Measurements from ENCODE around the gene TSPAN32.
"Not testable (repeated sequence)": the region's sequence is repeated elsewhere in the genome, so short reads cannot be mapped to it uniquely, and the experiment has no call there.

Gene TSPAN32

DNA sequence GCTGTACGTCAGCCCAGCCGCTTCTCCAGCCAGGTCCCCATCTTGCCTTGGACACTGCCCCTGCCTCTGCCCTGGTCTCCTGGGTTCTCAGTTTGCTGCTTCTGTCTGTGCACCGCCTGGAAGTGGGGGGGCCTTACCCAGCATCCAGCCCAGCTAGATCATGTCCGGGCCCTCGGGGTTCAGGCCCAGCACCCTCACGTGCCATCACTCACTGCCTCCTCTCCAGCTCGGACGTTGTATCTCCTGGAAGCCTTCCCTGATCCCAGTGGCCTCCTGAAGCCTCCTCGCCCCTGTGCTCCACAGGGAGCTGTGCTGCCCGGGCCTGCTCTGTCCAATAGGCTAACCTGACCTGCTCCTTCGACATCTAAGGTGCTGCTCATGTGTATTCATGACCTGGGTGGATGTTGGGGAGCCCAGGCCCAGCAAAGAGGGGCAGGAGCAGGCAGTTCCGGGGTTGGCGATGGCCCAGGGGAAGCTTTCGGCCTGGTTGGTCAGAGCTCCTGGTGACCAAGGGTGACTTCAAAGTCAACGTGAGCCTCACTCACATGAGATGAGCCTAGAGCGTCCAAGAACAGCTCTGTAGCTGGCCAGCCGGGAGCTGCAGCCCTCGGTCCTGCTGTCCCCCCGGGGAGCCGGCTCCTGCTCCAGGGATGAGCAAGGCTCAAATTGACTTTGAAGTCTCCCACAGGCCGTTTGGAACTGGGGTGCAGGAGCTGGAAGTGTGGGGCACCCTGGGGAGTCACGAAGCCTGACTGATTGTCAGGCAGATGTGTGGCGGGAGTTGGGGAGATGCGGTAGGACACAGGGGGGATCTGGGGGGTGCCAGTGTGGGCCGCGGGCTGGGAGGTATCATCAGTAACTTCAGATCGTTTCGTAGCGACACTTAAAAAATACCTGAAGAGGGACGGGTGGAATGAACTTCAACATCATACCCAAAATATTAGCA is 26.2 kb upstream of the TSPAN32 start:
- Histone ChIP-seq H3K4me1 (ENCODE audit: control insufficient read depth in 1 of 2, insufficient read depth in 2 of 2, low read length in 2 of 2) (peaks cover 0 to 7% of the 10 kb centered on the region in 2 donors), H3K27me3 (ENCODE audit: low read depth, low read length) (no peaks in the 10 kb centered on the region), H3K9me3 (ENCODE audit: control insufficient read depth in 1 of 2, low read length in 2 of 2) (peaks cover 0 to 8% of the 10 kb centered on the region in 2 donors), H3K27ac (ENCODE audit: low read length) (no peak overlapping the region), H3K36me3 (ENCODE audit: control insufficient read depth in 1 of 2, insufficient read depth in 2 of 2, low read length in 2 of 2) (no peaks in the 10 kb centered on the region), H3K4me3 (ENCODE audit: low read depth in 1 of 2, low read length in 2 of 2) (no peak overlapping the region)

- Histone ChIP-seq H3K27ac (ENCODE audit: low read length) (no peak overlapping the region), H3K27me3 (ENCODE audit: low read depth, low read length) (no peaks in the 10 kb centered on the region), H3K4me1 (ENCODE audit: control insufficient read depth in 1 of 2, insufficient read depth in 2 of 2, low read length in 2 of 2) (no peaks in the 10 kb centered on the region), H3K36me3 (ENCODE audit: control insufficient read depth in 1 of 2, insufficient read depth in 2 of 2, low read length in 2 of 2) (no peaks in the 10 kb centered on the region), H3K4me3 (ENCODE audit: low read depth in 1 of 2, low read length in 2 of 2) (no peak overlapping the region), H3K9me3 (ENCODE audit: control insufficient read depth in 1 of 2, low read length in 2 of 2) (peaks cover 0 to 9% of the 10 kb centered on the region in 2 donors)
Observed at GRCh38 chr11:2276280-2277007, 25.4 kb upstream of the TSPAN32 start.

DNA sequence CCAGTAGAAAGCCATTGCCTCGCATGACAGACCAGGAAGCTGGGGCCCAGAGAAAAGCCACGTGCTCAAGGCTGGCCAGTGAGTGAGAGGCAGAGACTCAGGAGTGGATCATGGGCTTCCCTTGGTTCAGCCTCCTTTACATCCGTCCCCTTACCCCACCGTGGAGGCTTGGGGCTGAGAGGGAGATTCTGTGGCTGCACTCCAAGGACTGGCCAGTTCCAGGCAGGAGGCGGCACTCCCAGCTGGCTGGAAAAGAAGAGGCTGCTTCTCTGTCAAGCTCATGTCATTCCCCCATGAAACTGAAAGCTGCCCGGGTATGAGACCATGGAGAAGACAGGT is 24.8 kb upstream of the TSPAN32 start:
- Histone ChIP-seq H3K9me3 (ENCODE audit: control insufficient read depth in 1 of 2, low read length in 2 of 2) (peaks cover 0 to 12% of the 10 kb centered on the region in 2 donors), H3K4me3 (ENCODE audit: low read depth in 1 of 2, low read length in 2 of 2) (no peak overlapping the region), H3K36me3 (ENCODE audit: control insufficient read depth in 1 of 2, insufficient read depth in 2 of 2, low read length in 2 of 2) (no peaks in the 10 kb centered on the region), H3K27ac (ENCODE audit: low read length) (no peak overlapping the region), H3K27me3 (ENCODE audit: low read depth, low read length) (no peaks in the 10 kb centered on the region), H3K4me1 (ENCODE audit: control insufficient read depth in 1 of 2, insufficient read depth in 2 of 2, low read length in 2 of 2) (no peaks in the 10 kb centered on the region)

- H3K4me3 ChIP-seq (ENCODE audit: low read depth in 1 of 2, low read length in 2 of 2) = no peak overlapping the region
- no peak overlapping the region for H3K27ac ChIP-seq (ENCODE audit: low read length)
- no peaks in the 10 kb centered on the region for H3K36me3 ChIP-seq (ENCODE audit: control insufficient read depth in 1 of 2, insufficient read depth in 2 of 2, low read length in 2 of 2)
- H3K4me1 ChIP-seq (ENCODE audit: control insufficient read depth in 1 of 2, insufficient read depth in 2 of 2, low read length in 2 of 2) = no peaks in the 10 kb centered on the region
- H3K27me3 ChIP-seq (ENCODE audit: low read depth, low read length) = no peaks in the 10 kb centered on the region
- H3K9me3 ChIP-seq (ENCODE audit: control insufficient read depth in 1 of 2, low read length in 2 of 2) = peaks cover 5 to 12% of the 10 kb centered on the region in 2 donors
Observed at GRCh38 chr11:2277933-2278523, 23.8 kb upstream of the TSPAN32 start.

DNA sequence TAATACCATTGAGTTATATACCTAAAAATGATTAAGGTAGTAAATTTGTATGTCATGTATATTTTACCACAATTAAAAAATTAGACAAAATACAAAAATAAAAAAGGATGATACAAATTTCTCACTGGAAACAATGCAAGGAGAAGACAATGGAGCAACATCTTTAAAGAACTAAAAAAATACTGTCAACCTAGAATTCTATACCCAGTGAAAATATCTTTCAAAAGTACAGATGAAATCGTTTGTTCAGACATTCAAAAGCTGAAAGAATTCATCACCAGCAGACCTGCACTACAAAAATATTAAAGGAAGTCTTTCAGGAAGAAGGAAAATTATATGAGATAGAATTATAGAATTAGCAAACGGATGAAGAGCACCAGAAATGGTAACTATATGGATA is 21.6 kb upstream of the TSPAN32 start:
- no peaks in the 10 kb centered on the region for H3K27me3 ChIP-seq (ENCODE audit: low read depth, low read length)
- no peaks in the 10 kb centered on the region for H3K36me3 ChIP-seq (ENCODE audit: control insufficient read depth in 1 of 2, insufficient read depth in 2 of 2, low read length in 2 of 2)
- no peak overlapping the region for H3K4me3 ChIP-seq (ENCODE audit: low read depth in 1 of 2, low read length in 2 of 2)
- no peak overlapping the region for H3K27ac ChIP-seq (ENCODE audit: low read length)
- peaks cover 6 to 12% of the 10 kb centered on the region in 2 donors for H3K9me3 ChIP-seq (ENCODE audit: control insufficient read depth in 1 of 2, low read length in 2 of 2)
- no peaks in the 10 kb centered on the region for H3K4me1 ChIP-seq (ENCODE audit: control insufficient read depth in 1 of 2, insufficient read depth in 2 of 2, low read length in 2 of 2)

DNA sequence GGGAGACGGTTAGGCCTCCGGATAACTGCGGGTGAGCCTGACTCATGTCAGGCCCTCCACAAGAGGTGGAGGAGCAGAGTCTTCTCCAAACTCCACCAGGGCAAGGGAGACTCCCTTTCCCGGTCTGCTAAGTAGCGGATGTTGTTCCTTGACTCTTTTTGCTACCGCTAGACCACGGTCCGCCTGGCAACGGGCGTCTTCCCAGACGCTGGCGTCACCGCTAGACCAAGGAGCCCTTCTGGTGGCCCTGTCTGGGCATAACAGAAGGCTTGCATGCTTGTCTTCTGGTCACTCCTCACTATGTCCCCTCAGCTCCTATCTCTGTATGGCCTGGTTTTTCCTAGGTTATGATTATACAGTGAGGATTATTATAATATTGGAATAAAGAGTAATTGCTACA is 15.5 kb upstream of the TSPAN32 start:
- not testable (repeated sequence) for H3K9me3 ChIP-seq (ENCODE audit: control insufficient read depth in 1 of 2, low read length in 2 of 2); H3K27ac ChIP-seq (ENCODE audit: low read length); H3K36me3 ChIP-seq (ENCODE audit: control insufficient read depth in 1 of 2, insufficient read depth in 2 of 2, low read length in 2 of 2); H3K4me3 ChIP-seq (ENCODE audit: low read depth in 1 of 2, low read length in 2 of 2); H3K27me3 ChIP-seq (ENCODE audit: low read depth, low read length); H3K4me1 ChIP-seq (ENCODE audit: control insufficient read depth in 1 of 2, insufficient read depth in 2 of 2, low read length in 2 of 2)

DNA sequence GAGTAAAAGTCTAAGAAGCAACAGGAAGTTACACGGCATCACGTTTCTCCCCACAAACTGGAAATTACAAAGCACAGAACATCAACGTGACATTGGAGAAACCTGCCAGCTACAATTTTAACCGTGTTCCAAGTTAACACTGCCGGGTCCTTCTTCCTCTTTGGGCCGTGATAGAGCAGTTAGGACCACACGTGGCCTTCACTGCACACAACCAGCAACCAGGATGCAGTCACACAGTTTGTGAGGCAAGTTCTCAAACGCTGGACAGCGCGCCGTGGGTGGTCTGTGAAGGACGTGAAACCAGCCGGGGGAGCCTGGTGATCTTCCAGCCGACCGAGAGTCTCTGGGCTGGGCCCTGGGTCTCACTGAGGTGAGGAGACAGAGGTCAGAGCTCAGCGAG is 14.7 kb upstream of the TSPAN32 start:
- Histone ChIP-seq H3K27me3 (ENCODE audit: low read depth, low read length) (no peaks in the 10 kb centered on the region), H3K27ac (ENCODE audit: low read length) (no peak overlapping the region)

GRCh38 chr11:2289350-2289749 is 12.5 kb upstream of the TSPAN32 start:
- Histone ChIP-seq H3K4me3 (ENCODE audit: low read depth in 1 of 2, low read length in 2 of 2) (no peak overlapping the region), H3K27me3 (ENCODE audit: low read depth, low read length) (no peaks in the 10 kb centered on the region), H3K36me3 (ENCODE audit: control insufficient read depth in 1 of 2, insufficient read depth in 2 of 2, low read length in 2 of 2) (no peaks in the 10 kb centered on the region), H3K9me3 (ENCODE audit: control insufficient read depth in 1 of 2, low read length in 2 of 2) (no peaks in the 10 kb centered on the region), H3K4me1 (ENCODE audit: control insufficient read depth in 1 of 2, insufficient read depth in 2 of 2, low read length in 2 of 2) (no peaks in the 10 kb centered on the region), H3K27ac (ENCODE audit: low read length) (no peak overlapping the region)

More for the DNA sequence above, 14.7 kb upstream of the TSPAN32 start:
- H3K4me1 ChIP-seq (ENCODE audit: control insufficient read depth in 1 of 2, insufficient read depth in 2 of 2, low read length in 2 of 2) = no peaks in the 10 kb centered on the region
- no peaks in the 10 kb centered on the region for H3K36me3 ChIP-seq (ENCODE audit: control insufficient read depth in 1 of 2, insufficient read depth in 2 of 2, low read length in 2 of 2)
- H3K9me3 ChIP-seq (ENCODE audit: control insufficient read depth in 1 of 2, low read length in 2 of 2) = peaks cover 0 to 6% of the 10 kb centered on the region in 2 donors
- no peak overlapping the region for H3K4me3 ChIP-seq (ENCODE audit: low read depth in 1 of 2, low read length in 2 of 2)

GRCh38 chr11:2289859-2290258 is 12.0 kb upstream of the TSPAN32 start:
- Histone ChIP-seq H3K9me3 (ENCODE audit: control insufficient read depth in 1 of 2, low read length in 2 of 2) (no peaks in the 10 kb centered on the region), H3K4me3 (ENCODE audit: low read depth in 1 of 2, low read length in 2 of 2) (no peak overlapping the region), H3K36me3 (ENCODE audit: control insufficient read depth in 1 of 2, insufficient read depth in 2 of 2, low read length in 2 of 2) (no peaks in the 10 kb centered on the region), H3K27ac (ENCODE audit: low read length) (no peak overlapping the region), H3K4me1 (ENCODE audit: control insufficient read depth in 1 of 2, insufficient read depth in 2 of 2, low read length in 2 of 2) (no peaks in the 10 kb centered on the region), H3K27me3 (ENCODE audit: low read depth, low read length) (no peaks in the 10 kb centered on the region)

DNA sequence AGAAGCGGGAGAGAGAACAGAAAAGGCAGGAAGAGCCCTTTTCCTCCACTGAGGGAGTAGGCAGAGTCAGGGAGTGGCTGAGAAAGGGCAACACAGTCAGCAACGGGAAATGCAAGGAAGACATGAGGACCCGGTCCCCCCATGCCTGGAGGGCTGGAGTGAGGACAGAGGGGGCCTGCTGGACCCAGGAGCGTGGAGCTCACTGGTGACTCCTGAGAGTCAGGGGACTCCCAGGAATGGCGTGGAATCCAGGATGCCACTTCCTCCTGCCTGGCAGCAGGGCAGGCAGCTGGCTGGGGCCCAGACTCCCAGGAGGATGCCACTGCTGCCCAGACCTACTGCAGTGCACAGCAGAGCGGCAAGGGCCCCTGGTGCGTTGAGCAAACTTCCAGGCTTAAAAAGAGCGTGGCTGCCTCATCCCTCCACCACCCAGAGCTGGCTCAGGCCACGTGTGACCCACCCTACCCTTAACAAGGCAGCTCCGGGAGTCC is 11.4 kb upstream of the TSPAN32 start:
- Histone ChIP-seq H3K36me3 (ENCODE audit: control insufficient read depth in 1 of 2, insufficient read depth in 2 of 2, low read length in 2 of 2) (no peaks in the 10 kb centered on the region), H3K27ac (ENCODE audit: low read length) (no peak overlapping the region), H3K9me3 (ENCODE audit: control insufficient read depth in 1 of 2, low read length in 2 of 2) (no peaks in the 10 kb centered on the region), H3K4me1 (ENCODE audit: control insufficient read depth in 1 of 2, insufficient read depth in 2 of 2, low read length in 2 of 2) (no peaks in the 10 kb centered on the region), H3K4me3 (ENCODE audit: low read depth in 1 of 2, low read length in 2 of 2) (no peak overlapping the region), H3K27me3 (ENCODE audit: low read depth, low read length) (no peaks in the 10 kb centered on the region)

- Histone ChIP-seq H3K36me3 (ENCODE audit: control insufficient read depth in 1 of 2, insufficient read depth in 2 of 2, low read length in 2 of 2) (no peaks in the 10 kb centered on the region), H3K9me3 (ENCODE audit: control insufficient read depth in 1 of 2, low read length in 2 of 2) (no peaks in the 10 kb centered on the region), H3K4me1 (ENCODE audit: control insufficient read depth in 1 of 2, insufficient read depth in 2 of 2, low read length in 2 of 2) (no peaks in the 10 kb centered on the region), H3K4me3 (ENCODE audit: low read depth in 1 of 2, low read length in 2 of 2) (no peak overlapping the region), H3K27me3 (ENCODE audit: low read depth, low read length) (no peaks in the 10 kb centered on the region), H3K27ac (ENCODE audit: low read length) (no peak overlapping the region)
Observed at GRCh38 chr11:2293531-2293971, 8.3 kb upstream of the TSPAN32 start.

Measured in muscle layer of duodenum (tissue), 2 donors.